ENCODE results near the gene PDLIM5.

- TF ChIP-seq REST (IDR thresholded peaks at IDR 0.05; ENCODE audit: insufficient read depth in 1 of 2, low read depth in 2 of 2, low read length in 2 of 2), result no peak
- no peak for TF ChIP-seq POLR2AphosphoS5 (IDR thresholded peaks at IDR 0.05; ENCODE audit: low read depth, low read length)
- TF ChIP-seq SIN3A (IDR thresholded peaks at IDR 0.05; ENCODE audit: borderline replicate concordance, insufficient read depth, low read length), result no peak
Measured at GRCh38 chr4:94691552-94691951, 239.8 kb downstream of the PDLIM5 start.
